Mammary epithelial cell (primary cell): ENCODE measurements around the gene KHDC3L.

ENCODE experiments used
- CTCF ChIP-seq, 2 donors: IDR thresholded peaks in 1 of 2; conservative IDR thresholded peaks in 1 of 2; 2 replicates each; pipeline ENCODE4 v1.5.1; 2011 to 2012; ENCODE audit warnings: inconsistent platforms in 2 of 2, low read length in 2 of 2, mild to moderate bottlenecking in 2 of 2, control low read depth in 1 of 2, low read depth in 1 of 2; ENCODE audit not compliant: insufficient read depth in 1 of 2; ENCODE audit errors: extremely low read depth in 1 of 2
- EZH2 ChIP-seq: IDR thresholded peaks from 2 replicates; pipeline ENCODE4 v1.6.1; 2012; ENCODE audit warnings: low read length, inconsistent platforms, borderline replicate concordance

- TF ChIP-seq CTCF (conservative IDR thresholded peaks at IDR 0.05 in 1 of 2, IDR thresholded peaks at IDR 0.05 in 1 of 2; ENCODE audit: extremely low read depth in 1 of 2, insufficient read depth in 1 of 2, low read depth in 1 of 2, low read length in 2 of 2) (no peak), EZH2 (no peak)
Observed at GRCh38 chr6:73367761-73368355, 5.4 kb downstream of the KHDC3L start.
